GM18507 (cell line): ENCODE measurements around the gene GPR176.
"Not testable (repeated sequence)": the region's sequence is repeated elsewhere in the genome, so short reads cannot be mapped to it uniquely, and the experiment has no call there.

Experiments used
- DNase-seq: peaks from one replicate; pipeline ENCODE4 v3.0.0; 2011; ENCODE audit warnings: low read depth; ENCODE audit not compliant: insufficient read length; ENCODE audit errors: extremely low spot score
- FAIRE-seq: peaks from 2 replicates; lab custom pipeline; 2011; peaks lifted over from hg19 to GRCh38; lab: Jason Lieb, UNC

Gene GPR176

DNA sequence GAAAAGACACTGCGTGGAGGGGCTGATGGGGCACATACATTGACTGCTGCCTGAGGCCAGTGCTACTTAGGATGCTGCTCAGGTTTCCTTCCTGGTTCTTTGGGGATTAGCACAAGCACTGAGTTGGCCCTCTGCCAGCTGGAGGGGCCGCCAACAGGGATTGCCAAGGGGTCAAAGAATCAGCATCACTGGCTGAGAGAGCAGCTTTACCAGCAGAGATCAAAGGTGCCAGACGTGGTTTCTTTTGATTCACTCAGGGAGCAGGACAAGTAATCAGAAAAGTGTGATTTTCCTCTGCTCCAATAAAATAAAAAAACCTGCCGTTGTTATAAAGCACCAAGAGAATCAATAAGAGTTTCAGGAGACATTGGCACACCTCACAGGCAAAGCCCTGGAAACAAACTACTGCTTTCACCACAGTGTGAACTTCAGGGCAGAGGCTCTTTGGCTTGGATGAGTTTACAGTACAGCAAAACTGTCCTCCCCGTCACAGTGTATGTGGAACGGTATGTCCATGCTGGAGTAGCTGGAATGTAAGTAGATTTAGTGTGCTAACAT lies 91.6 kb downstream of the GPR176 start:
- no peak for FAIRE-seq
- DNase-seq, result no peak

DNA sequence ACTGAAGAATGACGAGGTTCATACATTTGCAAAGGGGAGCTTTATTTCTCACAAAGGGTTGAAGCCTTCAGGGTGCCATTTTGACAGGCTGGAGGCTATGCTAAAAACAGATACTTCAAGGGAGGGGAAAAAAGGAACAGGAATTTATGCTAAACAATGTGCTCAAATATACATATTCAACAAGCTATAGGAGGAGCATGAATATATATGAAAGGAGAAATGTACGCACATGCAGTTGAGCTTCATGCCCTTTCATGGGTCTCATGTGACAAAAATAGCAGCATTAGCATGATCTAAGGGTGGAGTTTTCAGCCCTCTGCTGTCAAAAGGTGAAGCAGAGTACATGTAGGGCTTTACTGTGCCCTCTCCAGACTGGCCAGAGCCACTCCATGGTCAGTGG lies 93.1 kb downstream of the GPR176 start:
- no peak for DNase-seq
- no peak for FAIRE-seq

DNA sequence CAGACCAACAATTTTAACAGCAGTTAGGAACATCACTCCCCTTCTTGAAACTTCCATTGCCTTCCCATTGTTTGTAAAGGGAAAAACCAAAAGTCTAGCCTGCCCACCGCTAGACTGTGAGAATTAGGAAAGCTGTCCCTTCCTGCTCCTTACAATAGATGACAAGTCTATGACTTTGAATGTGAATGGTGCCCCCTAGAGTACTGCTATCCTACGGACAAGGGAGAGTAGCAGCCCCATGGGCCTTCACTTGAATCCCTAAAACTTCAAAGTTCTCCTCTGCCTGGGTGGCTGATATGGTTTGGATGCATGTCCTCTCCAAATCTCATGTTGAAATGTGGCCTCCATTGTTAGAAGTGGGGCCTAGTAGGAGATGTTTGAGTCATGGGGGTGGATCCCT lies 96.4 kb downstream of the GPR176 start:
- FAIRE-seq (no peak), DNase-seq (no peak)

DNA sequence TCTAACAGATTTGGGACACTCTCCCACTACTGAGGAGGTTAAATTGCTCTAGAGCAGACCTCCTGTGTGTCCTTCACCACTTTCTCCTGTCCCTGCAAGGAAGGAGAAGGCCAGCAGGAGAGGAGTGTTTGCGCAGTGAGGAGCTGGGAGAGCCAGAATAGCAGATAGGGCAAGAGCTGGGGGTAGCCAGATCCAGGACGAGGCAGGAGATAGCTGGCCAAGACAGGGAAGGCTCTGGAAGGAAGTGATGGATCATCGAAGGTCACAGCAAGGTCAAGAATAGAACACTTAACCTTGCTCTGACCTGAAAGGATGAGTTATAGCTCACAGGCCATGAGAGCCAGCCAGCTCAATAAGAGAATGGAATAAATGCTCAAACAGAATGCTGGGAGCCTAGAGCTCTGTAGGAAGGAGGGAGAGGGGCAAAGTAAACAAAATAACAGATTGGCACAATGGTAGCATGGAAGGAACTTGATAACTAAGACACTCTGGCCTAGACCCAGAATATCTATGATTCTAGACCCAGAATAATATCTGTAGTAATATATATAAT lies 99.9 kb downstream of the GPR176 start:
- no peak for DNase-seq
- FAIRE-seq, result no peak

DNA sequence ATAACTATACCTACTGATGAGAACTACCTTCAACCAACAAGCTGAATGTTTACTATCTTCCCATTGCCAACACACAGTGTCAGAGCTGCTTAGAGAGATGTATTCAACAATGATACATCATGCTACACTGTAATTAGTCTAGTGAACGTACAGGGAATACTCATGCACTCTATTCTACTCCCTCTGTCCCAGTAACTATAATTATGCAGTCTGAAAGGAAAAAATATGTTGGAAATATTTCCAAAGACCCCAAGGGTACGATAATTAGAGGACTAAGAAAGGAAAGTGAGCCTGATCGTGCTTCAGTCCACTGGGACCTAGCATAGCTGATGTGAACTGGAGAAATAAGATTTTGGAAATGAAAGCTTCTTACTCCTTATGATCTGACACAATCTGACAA lies 100.5 kb downstream of the GPR176 start:
- no peak for DNase-seq
- no peak for FAIRE-seq

DNA sequence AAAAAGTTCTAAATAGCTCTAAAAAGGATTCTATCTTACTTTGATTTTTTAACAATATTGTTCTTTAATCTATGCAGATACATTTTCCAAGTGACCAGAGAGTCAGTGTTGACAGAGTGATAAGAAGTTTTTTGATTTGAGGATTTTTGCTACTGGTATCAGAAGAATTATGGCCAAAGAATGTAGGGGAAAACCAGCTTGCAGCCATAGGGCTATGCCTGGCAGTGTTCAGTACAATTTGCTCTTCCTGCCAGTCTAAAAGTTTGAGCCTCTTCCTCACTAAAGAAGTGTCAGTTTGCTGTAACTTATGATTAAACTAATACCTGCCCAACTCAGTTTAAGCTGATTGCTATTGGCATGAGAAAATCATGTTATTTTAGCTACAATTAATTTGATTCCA lies 102.2 kb downstream of the GPR176 start:
- DNase-seq, result no peak
- no peak for FAIRE-seq

DNA sequence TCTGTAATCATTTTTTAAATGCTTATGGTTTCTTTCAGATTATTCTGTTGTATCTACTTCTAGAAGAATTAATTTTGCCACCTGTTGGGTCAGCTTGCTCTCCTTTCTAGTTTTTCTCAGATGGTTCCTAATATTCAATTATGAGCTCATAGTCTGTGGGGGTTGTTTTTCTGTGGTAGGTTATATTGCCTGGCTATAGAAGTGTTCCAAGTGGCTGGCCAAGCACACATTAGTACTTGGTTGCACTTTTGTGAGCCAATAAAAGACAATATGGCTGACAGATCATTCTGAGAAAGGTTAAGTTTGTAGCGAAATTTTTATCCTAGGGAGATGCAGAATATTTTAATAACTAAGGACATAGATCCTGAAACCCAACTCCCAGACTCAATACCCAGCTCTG lies 105.6 kb downstream of the GPR176 start:
- no peak for DNase-seq
- no peak for FAIRE-seq

DNA sequence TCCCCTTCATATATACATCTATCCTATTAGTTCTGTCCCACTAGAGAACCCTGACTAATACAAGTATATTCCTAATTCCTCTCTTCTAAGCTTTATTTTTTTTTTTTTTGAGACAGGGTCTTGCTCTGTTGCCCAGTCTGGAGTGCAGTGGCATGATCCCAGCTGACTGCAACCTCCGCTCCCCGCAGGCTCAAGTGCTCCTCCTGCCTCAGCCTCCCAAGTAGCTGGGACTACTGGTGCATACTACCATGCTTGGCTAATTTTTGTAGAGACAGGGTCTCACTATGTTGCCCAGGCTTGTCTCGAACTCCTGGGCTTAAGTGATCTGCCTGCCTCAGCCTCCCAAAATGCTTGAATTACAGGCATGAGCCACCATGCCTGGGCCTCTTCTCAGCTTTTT lies 107.4 kb downstream of the GPR176 start:
- DNase-seq, FAIRE-seq: not testable (repeated sequence)

DNA sequence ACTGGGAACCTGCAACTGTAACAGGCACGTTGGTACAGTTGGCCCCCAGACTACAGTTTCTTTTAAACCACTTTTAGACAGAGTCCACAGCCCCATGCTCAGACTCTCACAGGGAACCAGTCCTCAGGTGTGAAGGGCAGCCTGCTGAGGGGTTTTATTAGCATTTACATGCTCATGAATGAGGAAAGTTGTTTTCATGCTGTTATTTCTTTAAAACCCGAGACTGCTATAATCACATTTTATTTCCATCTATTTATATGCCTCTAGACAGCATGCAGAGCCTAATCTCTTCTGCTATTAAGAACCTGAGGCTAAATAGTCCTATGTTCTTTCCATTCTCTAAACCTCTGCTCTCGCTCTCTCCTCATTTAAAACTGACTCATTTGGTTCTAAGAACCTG lies 111.2 kb downstream of the GPR176 start:
- FAIRE-seq (no peak), DNase-seq (no peak)

DNA sequence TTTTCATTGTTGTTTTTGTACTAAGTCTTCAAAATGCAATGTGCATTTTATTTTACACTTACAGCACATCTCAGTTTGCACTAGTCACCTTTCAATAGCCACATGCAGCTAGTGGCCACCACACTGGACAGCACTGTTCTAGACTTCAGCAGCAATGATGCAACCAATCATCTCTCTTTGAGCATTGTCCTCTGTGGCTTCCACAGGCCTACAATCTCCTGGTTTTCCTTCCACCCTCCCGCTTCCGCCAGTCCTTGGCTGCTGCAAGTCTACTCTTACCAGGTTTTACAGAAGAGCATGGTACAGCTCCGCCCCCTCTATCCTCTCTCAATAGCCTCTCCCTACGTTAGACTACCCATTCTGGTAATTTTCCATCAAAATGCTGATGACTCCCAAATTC lies 112.3 kb downstream of the GPR176 start:
- FAIRE-seq, result no peak
- DNase-seq, result no peak

DNA sequence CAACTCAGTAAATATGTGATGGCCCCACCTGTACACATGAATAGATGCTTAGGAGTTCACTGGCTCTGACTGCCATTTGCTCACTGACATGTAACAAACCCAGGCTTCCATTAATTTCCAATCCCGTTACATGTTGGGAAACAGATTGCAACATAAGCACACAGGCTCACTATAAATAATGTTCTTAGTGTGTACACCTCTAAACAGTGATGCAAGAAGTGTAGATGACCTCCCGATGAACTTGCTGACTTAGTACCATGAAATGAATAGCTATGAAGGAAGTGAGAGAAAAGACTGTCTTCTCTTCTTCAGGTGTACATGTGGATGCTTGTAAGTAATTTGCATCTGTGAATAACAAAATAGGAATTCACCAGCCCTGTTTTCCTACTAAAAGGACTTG lies 116.0 kb downstream of the GPR176 start:
- FAIRE-seq (no peak), DNase-seq (no peak)

DNA sequence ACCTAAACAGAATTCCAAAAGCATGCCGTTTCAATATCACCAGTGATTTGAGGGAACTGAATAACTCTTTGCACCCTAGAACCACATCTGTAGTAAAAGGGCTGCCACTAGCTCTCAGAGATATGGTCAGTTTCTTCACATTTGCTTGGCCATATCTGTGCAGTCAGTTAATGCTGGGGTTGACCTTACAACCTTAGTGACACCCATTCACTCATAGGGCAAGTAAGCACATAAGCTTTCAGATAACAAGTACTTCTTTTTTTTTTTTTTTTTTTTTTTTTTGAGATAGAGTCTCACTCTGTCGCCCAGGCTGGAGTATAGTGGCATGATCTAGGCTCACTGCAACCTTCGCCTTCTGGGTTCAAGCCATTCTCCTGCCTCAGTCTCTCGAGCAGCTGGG lies 117.0 kb downstream of the GPR176 start:
- FAIRE-seq (no peak), DNase-seq (no peak)

DNA sequence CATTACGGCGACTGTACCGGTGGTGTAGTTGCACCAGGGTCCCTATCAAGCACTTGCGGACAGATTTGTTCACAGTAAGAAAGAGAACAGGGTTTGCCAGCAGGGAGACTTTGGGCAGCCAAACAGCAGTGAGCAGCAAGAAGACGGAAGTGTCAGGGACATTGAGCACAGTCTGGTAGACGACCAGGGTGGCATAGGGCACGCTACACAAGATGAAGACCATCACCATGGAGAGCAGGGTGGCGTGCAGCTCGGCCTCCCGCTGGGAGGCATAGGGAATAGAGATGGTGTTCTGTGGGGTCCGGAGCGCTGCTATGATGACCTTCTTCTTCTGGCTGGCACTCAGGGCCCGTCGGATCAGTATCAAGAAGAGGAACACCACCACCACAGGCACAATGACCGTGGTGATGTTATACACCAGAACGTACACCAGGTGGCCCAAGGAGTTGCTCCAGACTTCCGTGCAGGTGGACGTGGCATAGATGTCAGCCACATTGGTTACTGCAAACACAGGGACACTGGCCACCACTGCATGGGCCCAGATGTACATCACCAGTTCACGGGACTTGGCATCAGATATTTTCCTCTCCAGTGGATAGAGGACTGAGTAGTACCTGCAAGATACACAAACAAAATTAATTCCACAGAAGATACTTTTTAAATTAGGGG lies 118.3 kb downstream of the GPR176 start:
- DNase-seq, result peak; percentile 46
- FAIRE-seq, result peak; percentile 78

DNA sequence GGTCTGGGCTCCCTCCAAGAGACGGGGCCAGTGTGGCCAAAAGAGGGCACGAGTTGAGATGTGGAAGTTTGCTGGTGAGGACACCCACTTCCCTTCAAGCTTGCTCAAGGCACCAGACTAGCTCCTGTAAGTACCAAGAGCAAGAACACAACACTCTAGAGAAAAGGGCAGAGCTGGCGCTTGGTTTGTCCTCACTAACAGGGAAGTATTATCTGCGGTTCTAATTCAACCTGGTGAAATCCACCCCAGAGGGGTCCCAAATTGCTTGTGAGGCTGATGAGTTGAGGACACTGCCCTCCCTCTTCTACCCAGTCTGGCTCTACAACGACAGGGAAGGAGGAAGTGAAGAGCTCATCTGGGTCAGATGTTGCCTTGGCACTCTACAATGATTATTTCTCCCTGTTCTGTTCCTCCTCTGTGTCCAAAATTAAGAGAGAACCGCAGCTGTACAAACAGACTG lies 120.5 kb downstream of the GPR176 start:
- DNase-seq, result no peak
- no peak for FAIRE-seq

DNA sequence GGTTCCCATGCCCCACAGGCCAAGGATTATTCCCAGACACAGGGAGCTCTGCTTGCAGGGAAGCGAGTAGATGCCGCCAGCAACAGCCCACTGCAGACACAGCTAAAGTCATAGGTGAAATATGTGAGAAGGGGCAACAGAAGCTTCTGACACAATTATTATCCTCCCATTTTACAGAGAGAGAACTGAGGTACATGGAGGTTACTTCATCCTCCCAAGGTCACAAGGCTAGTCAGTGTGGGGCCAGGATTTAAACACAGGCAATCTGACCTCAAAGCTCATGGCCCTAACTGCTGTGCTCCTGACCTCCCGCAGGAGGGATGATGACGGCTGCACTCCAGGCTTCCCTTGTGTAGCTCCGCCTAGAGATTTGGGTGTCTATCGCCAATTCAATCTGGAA lies 121.7 kb downstream of the GPR176 start:
- DNase-seq, result no peak
- no peak for FAIRE-seq

DNA sequence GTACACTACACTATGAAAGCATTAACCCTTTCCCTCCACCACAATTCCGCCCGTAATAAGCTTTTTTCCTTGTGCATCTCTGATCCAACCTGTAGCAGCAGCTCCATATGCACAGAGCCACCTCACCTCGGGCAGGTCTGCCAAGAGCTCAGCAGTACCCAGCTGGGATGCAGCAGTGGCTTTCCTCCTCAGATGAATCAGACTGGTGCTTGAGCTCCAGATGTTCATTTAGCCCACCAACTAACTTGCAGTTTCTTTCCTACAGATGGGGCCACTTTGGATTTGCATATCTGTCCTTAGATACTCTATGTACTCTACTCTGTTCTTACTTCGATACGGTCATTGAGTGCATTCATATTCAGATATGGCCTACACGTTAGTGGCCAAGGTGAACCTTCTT lies 122.7 kb downstream of the GPR176 start:
- DNase-seq (no peak), FAIRE-seq (no peak)

DNA sequence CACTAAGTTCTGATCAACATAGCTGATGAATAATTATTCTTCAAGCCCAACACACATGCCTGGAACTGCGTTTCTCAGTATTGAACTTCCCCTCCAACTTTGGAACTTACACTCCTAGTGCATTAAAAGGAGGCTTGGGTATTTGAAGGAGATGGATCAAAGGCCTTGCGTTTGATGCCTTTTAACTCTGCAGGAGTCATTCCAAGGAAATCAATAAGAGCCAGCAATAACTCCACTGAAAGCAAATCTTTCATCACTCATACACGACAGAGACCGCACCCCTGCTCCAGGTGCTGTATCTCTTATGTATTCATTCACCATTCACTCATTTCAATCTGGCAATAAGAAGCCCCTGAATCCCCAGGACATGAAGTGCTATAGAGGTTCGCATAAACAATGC lies 123.5 kb downstream of the GPR176 start:
- DNase-seq (no peak), FAIRE-seq (no peak)

DNA sequence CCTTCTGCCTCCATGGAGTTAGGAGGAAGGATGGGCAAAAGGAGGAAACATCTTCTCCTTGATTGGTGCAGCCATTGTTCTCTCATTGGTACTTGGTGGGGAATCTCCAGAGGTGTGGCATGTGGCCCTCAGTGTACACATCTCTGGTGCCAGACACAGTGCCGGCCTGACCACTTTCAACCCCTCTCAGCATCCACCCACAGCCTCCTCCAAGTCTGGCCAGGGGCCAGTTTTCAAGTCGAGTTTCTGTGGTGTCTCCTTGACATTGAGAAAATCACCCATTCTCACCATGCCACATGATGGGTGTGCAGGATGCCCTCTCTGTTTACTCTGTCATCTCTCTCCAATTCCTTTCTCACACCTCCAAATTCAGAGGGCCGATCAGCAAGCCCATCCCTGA lies 124.6 kb downstream of the GPR176 start:
- FAIRE-seq (no peak), DNase-seq (no peak)

DNA sequence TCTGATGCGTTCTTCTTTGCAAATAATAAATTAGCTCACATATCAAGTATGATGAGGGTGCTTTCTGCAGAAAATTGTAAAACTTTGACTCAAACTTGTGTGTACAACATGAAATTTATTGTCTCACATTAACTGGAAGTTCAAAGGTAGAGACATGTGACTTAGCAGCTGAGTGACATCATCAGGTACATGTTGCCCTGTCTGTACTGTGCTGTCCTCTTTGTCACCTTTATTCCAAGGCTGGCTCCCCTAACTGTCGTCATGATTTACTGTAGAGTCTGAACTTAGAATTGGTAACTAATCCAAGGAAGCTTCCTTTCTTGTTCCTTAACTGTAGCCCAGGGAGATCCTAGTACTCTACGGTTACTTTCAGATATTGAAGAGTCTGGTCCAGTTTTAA lies 125.1 kb downstream of the GPR176 start:
- FAIRE-seq, result no peak

DNA sequence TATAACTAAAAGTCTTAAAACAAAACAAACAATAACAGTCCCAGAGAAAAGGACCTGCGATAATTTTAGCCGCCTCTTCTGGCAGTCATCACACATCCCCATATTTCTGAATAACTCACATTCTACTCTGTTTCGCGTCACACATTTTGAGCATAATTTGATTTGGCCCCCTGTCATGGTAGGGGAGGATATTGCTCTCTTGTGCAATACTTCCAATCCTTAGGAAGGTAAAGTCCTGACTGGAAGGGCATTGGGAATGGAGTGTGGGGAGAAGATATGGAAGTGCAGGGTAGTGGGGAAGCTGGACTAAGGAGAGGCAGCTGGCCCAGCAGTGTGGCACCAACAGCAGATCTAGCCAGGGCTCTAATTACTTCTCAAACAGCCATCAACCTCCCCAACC lies 126.1 kb downstream of the GPR176 start:
- FAIRE-seq (no peak), DNase-seq (no peak)

More for the DNA sequence above, 125.1 kb downstream of the GPR176 start:
- no peak for DNase-seq

DNA sequence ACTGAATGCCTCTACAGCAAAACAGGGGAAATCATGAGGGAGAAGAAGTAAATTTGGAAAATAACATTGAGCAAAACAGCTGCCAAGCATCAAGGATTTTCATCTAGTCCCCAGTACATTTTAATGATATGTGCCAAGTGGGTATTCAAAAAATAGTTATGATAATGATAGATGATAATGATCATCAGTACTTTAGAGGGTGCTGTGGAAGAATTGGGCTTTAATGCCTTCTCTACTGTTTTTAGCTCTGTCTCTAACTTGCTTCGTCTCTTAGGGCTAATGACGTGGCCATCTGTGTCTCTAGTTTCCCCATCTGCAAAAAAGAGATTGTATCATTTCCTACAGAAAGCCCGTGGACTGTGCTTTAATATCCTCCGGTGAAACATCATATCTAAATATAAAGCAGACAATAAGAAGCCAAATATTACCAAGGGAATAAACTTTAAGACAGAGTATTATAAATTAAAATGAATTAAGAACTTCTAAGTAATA lies 127.2 kb downstream of the GPR176 start:
- DNase-seq (no peak), FAIRE-seq (no peak)
